DOHH2 (cell line): ENCODE data around the gene PAFAH2.

Experiments used
- H3F3A ChIP-seq: fragments of 200-600 bp; sonication (generic), shearing (Covaris generic); 2 replicates; pipeline ENCODE4 v1.6.0; 2016; ENCODE audit warnings: antibody characterized with exemption, mild to moderate bottlenecking; ENCODE audit not compliant: control insufficient read depth, insufficient read depth
- H3K27ac ChIP-seq: fragments of 200-600 bp; sonication (generic); 2 replicates; pipeline ENCODE4 v1.5.1; 2014; ENCODE audit warnings: low read depth, mild to moderate bottlenecking, low read length, moderate library complexity
- H3K27me3 ChIP-seq: fragments of 200-600 bp; sonication (generic); 2 replicates; pipeline ENCODE4 v1.6.1; 2014; ENCODE audit warnings: mild to moderate bottlenecking, low read length, mixed read lengths; ENCODE audit not compliant: control insufficient read depth
- H3K36me3 ChIP-seq: fragments of 200-600 bp; sonication (generic); 2 replicates; pipeline ENCODE4 v1.6.1; 2014; ENCODE audit warnings: mild to moderate bottlenecking, low read length, moderate library complexity, mixed read lengths; ENCODE audit not compliant: control insufficient read depth
- H3K4me1 ChIP-seq: fragments of 200-600 bp; sonication (generic); 2 replicates; pipeline ENCODE4 v1.6.1; 2014; ENCODE audit warnings: mild to moderate bottlenecking, low read length, mixed read lengths; ENCODE audit not compliant: control insufficient read depth
- H3K4me2 ChIP-seq: fragments of 200-600 bp; sonication (generic); 2 replicates; pipeline ENCODE4 v1.6.0; 2014; ENCODE audit warnings: mild to moderate bottlenecking, low read length, moderate library complexity
- H3K4me3 ChIP-seq: fragments of 200-600 bp; sonication (generic); 2 replicates; pipeline ENCODE4 v1.5.1; 2014; ENCODE audit warnings: mild to moderate bottlenecking, low read length, mixed read lengths
- H3K79me2 ChIP-seq: fragments of 200-600 bp; sonication (generic); 2 replicates; pipeline ENCODE4 v1.6.1; 2014; ENCODE audit warnings: mild to moderate bottlenecking, low read length, mixed read lengths; ENCODE audit not compliant: control insufficient read depth
- H3K9me2 ChIP-seq: fragments of 200-600 bp; sonication (generic); replicated peaks from 2 replicates; pipeline ENCODE4 v1.6.1; 2014; ENCODE audit warnings: mild to moderate bottlenecking, low read length, mixed read lengths; ENCODE audit not compliant: control insufficient read depth
- H3K9me3 ChIP-seq: fragments of 200-600 bp; sonication (generic); 2 replicates; pipeline ENCODE4 v1.6.1; 2014; ENCODE audit warnings: antibody characterized with exemption, low read length, mixed read lengths; ENCODE audit not compliant: control insufficient read depth, insufficient read depth
- H4K20me1 ChIP-seq: fragments of 200-600 bp; sonication (generic); 2 replicates; pipeline ENCODE4 v1.6.0; 2014; ENCODE audit warnings: low read depth, mild to moderate bottlenecking, antibody characterized with exemption, low read length, moderate library complexity; ENCODE audit not compliant: control insufficient read depth, insufficient read depth
- EZH2phosphoT487 ChIP-seq: fragments of 200-600 bp; sonication (generic); IDR thresholded peaks from 2 replicates; pipeline ENCODE4 v1.6.1; 2017; ENCODE audit warnings: borderline replicate concordance, mild to moderate bottlenecking, antibody characterized with exemption, low read length, moderate library complexity, mixed read lengths
- TF ChIP-seq, protein P1 (sequence below): fragments of 200-600 bp; sonication (generic); IDR thresholded peaks from one replicate; pipeline ENCODE4 v1.5.1; 2014; ENCODE audit warnings: antibody characterized with exemption, mild to moderate bottlenecking, low read depth, low read length; ENCODE audit not compliant: poor library complexity, severe bottlenecking

The PAFAH2 gene

DNA sequence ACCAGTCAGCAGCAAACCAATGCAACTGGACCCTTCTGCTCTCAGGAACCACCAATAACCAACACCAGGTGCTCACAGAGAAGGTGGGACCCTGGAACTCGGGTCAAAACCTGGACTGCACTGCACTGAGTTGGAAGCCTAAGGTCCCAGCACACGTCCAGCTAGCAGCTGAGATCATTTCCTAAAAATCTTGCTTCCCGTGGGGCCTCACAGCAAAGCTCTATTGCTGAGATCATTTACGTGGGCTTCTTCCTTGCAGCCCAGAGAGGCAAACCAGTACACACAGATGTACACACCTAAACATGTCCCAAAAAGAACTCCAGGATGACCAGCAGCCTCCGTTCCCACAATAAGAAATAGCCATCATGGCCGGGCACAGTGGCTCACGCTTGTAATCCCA, 68.8 kb downstream of the PAFAH2 start:
- no peak for TF ChIP-seq EZH2phosphoT487
- TF ChIP-seq, protein P1, sequence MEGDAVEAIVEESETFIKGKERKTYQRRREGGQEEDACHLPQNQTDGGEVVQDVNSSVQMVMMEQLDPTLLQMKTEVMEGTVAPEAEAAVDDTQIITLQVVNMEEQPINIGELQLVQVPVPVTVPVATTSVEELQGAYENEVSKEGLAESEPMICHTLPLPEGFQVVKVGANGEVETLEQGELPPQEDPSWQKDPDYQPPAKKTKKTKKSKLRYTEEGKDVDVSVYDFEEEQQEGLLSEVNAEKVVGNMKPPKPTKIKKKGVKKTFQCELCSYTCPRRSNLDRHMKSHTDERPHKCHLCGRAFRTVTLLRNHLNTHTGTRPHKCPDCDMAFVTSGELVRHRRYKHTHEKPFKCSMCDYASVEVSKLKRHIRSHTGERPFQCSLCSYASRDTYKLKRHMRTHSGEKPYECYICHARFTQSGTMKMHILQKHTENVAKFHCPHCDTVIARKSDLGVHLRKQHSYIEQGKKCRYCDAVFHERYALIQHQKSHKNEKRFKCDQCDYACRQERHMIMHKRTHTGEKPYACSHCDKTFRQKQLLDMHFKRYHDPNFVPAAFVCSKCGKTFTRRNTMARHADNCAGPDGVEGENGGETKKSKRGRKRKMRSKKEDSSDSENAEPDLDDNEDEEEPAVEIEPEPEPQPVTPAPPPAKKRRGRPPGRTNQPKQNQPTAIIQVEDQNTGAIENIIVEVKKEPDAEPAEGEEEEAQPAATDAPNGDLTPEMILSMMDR: no peak
- Histone ChIP-seq H3K27me3 (peaks cover 23% of the 10 kb centered on the region), H4K20me1 (no peaks in the 10 kb centered on the region), H3K4me3 (no peak overlapping the region), H3K36me3 (no peaks in the 10 kb centered on the region), H3K9me2 (no peaks in the 10 kb centered on the region), H3K27ac (no peak overlapping the region), H3K4me1 (peaks cover 6% of the 10 kb centered on the region; the same call in 1 of the 2 replicates), H3K9me3 (no peaks in the 10 kb centered on the region), H3K4me2 (no peak overlapping the region), H3F3A (no peaks in the 10 kb centered on the region), H3K79me2 (no peaks in the 10 kb centered on the region)

DNA sequence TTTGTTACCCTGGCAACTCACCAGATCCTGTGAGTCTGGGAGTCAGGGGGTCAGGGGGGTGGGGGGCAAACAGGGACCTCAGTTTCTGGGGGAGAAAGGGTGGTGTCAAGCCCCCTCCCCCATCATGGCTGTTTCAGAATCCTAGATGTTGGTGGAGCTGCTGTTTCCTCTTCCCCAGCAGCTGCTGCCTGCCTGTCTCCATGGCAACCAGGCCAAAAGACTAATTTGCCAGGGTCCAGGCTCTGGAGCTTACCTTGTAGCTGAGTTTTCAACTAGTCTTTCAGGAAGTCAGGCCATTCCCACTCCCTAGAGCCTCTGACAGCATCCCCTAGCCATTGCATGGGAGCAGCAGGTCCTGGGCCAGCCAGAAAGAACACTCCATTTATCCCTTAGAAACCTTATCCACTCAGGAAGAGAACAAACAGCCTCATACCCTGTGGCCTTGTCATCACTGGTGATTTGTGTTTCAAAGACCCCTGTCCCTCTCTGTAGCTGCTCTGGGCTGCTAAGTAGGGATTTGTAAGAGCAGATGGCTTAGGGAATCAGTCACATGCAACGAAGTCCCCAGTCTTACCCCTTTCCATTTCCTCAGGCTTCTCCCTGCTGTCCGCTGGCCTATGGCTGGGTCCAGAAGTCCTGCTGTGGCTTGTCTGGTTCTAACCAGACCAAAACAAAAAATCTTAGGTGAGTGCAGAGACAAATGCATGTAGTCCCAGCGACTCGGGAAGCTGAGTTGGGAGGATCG, 70.2 kb downstream of the PAFAH2 start:
- no peaks in the 10 kb centered on the region for H3K9me3 ChIP-seq
- H3K4me2 ChIP-seq: no peak overlapping the region
- no peaks in the 10 kb centered on the region for H3K36me3 ChIP-seq
- no peak for TF ChIP-seq EZH2phosphoT487
- TF ChIP-seq, protein P1: no peak
- H3K79me2 ChIP-seq: no peaks in the 10 kb centered on the region
- no peak overlapping the region for H3K27ac ChIP-seq
- peaks cover 10% of the 10 kb centered on the region; the same call in 1 of the 2 replicates for H3K4me1 ChIP-seq
- H4K20me1 ChIP-seq: no peaks in the 10 kb centered on the region
- peaks cover 28% of the 10 kb centered on the region for H3K27me3 ChIP-seq
- no peaks in the 10 kb centered on the region for H3F3A ChIP-seq
- no peak overlapping the region for H3K4me3 ChIP-seq
- H3K9me2 ChIP-seq: no peaks in the 10 kb centered on the region

DNA sequence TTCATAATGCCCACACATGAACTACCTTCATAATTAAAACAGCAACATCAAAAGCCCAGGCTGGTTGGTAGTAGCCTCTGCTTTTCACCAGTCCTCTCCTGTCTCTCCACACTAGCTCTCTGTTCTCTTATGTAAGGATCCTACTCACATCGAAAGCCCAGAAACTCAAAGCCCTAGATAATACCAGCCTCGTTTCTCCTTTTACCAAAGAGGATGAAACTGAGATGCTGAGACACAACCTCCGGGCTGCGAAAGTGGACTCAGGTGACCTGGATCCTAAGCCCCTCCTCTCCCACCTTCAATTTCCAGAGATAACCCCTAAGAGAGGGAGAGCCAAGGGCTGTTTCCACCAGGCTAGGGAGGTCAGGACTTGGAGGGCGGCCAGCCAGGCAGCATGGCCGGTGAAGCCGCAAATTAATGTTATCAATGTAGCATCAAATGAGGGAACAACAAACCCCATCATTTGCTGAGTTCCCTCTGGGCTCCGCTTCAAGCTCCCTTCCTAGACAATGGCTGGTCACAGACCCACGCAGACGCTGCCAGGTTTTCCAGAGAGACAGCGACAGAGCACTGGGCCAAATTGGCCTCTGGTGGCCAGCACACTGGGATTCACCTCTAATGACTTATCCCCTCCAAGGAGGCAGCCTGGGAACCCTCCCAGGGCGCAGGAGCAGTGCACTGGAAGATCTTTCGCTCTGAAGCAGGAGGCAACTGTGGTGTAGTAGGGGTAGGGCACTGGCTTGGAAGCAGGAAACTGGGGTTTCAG, 70.9 kb downstream of the PAFAH2 start:
- no peaks in the 10 kb centered on the region for H4K20me1 ChIP-seq
- no peak overlapping the region for H3K4me3 ChIP-seq
- H3K27ac ChIP-seq: no peak overlapping the region
- H3K9me3 ChIP-seq: no peaks in the 10 kb centered on the region
- H3K79me2 ChIP-seq: no peaks in the 10 kb centered on the region
- no peaks in the 10 kb centered on the region for H3K36me3 ChIP-seq
- no peak overlapping the region for H3K4me2 ChIP-seq
- H3K9me2 ChIP-seq: no peaks in the 10 kb centered on the region
- H3K27me3 ChIP-seq: peaks cover 36% of the 10 kb centered on the region
- H3K4me1 ChIP-seq: peaks cover 14% of the 10 kb centered on the region; the same call in 1 of the 2 replicates
- TF ChIP-seq EZH2phosphoT487: no peak
- TF ChIP-seq, protein P1: no peak
- H3F3A ChIP-seq: no peaks in the 10 kb centered on the region
